ENCODE measurements around the gene KIN. TPM values are rescaled to one million over a fixed set of nuclear protein-coding genes. Genes with fewer than 3 reads are reported as not detected.
"Not testable (repeated sequence)": the region's sequence is repeated elsewhere in the genome, so short reads cannot be mapped to it uniquely, and the experiment has no call there.

Gene KIN
- total RNA-seq, 1 experiment from 2014 or later, result 8.4 TPM

DNA sequence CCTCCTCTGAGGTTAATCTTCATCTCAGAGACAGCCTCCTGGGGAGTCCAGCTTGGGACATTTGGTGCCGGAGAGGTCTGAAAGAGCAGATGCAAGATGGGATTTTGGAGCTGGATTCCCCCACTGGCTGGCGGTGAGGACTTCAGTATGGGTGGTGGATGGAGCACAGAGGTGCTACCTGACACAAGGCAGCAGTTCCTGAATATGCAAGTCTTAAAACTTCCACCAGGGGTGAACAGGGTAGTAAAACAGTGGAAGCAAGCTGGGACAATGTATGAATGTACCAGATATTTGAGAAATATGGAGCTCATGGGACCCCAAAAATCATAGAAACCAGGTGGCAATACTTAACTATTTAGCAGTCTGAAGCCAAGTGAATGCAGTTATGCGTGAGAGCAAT lies 25.7 kb upstream of the KIN start:
- Histone ChIP-seq H3K36me3 (ENCODE audit: control insufficient read depth, insufficient read depth, low read length) (no peaks in the 10 kb centered on the region; the same call in 1 of the 2 replicates), H3K27me3 (ENCODE audit: control insufficient read depth, insufficient read depth, low read length) (no peaks in the 10 kb centered on the region), H3K4me1 (ENCODE audit: control insufficient read depth, insufficient read depth, low read length) (no peaks in the 10 kb centered on the region), H3K27ac (ENCODE audit: low read length) (no peak overlapping the region), H3K4me3 (ENCODE audit: low read depth in 2 of 2, low read length in 2 of 2) (no peak overlapping the region), H3K9me3 (ENCODE audit: control insufficient read depth, insufficient read depth, low read depth, low read length) (no peaks in the 10 kb centered on the region)
- TF ChIP-seq, protein P1, sequence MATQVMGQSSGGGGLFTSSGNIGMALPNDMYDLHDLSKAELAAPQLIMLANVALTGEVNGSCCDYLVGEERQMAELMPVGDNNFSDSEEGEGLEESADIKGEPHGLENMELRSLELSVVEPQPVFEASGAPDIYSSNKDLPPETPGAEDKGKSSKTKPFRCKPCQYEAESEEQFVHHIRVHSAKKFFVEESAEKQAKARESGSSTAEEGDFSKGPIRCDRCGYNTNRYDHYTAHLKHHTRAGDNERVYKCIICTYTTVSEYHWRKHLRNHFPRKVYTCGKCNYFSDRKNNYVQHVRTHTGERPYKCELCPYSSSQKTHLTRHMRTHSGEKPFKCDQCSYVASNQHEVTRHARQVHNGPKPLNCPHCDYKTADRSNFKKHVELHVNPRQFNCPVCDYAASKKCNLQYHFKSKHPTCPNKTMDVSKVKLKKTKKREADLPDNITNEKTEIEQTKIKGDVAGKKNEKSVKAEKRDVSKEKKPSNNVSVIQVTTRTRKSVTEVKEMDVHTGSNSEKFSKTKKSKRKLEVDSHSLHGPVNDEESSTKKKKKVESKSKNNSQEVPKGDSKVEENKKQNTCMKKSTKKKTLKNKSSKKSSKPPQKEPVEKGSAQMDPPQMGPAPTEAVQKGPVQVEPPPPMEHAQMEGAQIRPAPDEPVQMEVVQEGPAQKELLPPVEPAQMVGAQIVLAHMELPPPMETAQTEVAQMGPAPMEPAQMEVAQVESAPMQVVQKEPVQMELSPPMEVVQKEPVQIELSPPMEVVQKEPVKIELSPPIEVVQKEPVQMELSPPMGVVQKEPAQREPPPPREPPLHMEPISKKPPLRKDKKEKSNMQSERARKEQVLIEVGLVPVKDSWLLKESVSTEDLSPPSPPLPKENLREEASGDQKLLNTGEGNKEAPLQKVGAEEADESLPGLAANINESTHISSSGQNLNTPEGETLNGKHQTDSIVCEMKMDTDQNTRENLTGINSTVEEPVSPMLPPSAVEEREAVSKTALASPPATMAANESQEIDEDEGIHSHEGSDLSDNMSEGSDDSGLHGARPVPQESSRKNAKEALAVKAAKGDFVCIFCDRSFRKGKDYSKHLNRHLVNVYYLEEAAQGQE (IDR thresholded peaks at IDR 0.05; ENCODE audit: insufficient read depth in 1 of 2, low read depth in 2 of 2, low read length in 1 of 2), result no peak
- TF ChIP-seq, protein P2, sequence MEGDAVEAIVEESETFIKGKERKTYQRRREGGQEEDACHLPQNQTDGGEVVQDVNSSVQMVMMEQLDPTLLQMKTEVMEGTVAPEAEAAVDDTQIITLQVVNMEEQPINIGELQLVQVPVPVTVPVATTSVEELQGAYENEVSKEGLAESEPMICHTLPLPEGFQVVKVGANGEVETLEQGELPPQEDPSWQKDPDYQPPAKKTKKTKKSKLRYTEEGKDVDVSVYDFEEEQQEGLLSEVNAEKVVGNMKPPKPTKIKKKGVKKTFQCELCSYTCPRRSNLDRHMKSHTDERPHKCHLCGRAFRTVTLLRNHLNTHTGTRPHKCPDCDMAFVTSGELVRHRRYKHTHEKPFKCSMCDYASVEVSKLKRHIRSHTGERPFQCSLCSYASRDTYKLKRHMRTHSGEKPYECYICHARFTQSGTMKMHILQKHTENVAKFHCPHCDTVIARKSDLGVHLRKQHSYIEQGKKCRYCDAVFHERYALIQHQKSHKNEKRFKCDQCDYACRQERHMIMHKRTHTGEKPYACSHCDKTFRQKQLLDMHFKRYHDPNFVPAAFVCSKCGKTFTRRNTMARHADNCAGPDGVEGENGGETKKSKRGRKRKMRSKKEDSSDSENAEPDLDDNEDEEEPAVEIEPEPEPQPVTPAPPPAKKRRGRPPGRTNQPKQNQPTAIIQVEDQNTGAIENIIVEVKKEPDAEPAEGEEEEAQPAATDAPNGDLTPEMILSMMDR (IDR thresholded peaks at IDR 0.05), result no peak
- no peak for TF ChIP-seq TCF7L2 (IDR thresholded peaks at IDR 0.05; ENCODE audit: low read depth, low read length)
- TF ChIP-seq POLR2AphosphoS5 (IDR thresholded peaks at IDR 0.05; ENCODE audit: low read depth, low read length), result no peak
- no peak for TF ChIP-seq SIN3A (IDR thresholded peaks at IDR 0.05; ENCODE audit: borderline replicate concordance, insufficient read depth, low read depth, low read length)
- no peak for ATAC-seq
- no TSS peak for BruUV-seq (replicated peaks)
- no peak for DNase-seq (ENCODE audit: low read depth, low spot score)
- ChIA-PET CTCF (no interaction called here), POLR2A (no interaction called here)
- intact Hi-C loops (cut with micrococcal nuclease; ENCODE audit: unreplicated experiment) (no loop called here), in situ Hi-C loops (cut with HindIII; ENCODE audit: low pct_unique_long_range_greater_than_20kb, low sequenced_read_pairs) (no loop called here)

DNA sequence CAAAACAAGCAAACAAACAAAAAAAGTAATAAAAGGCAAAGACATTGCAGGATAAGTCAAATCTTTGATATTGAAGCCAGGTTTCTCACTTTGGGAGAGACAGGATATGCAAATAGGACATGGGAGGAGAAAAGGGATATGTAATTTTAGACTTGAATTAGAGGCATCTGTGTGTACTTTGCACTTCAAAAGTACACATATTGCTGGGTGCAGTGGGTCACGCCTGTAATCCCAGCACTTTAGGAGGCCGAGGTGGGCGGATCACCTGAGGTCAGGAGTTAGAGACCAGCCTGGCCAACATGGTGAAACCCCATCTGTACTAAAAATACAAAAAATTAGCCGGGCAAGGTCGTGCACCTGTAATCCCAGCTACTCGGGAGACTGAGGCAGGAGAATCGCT lies 23.9 kb upstream of the KIN start:
- ATAC-seq; POLR2A ChIA-PET; H3K36me3 ChIP-seq (ENCODE audit: control insufficient read depth, insufficient read depth, low read length); H3K27me3 ChIP-seq (ENCODE audit: control insufficient read depth, insufficient read depth, low read length); H3K27ac ChIP-seq (ENCODE audit: low read length); H3K4me1 ChIP-seq (ENCODE audit: control insufficient read depth, insufficient read depth, low read length); DNase-seq (ENCODE audit: low read depth, low spot score); H3K9me3 ChIP-seq (ENCODE audit: control insufficient read depth, insufficient read depth, low read depth, low read length); intact Hi-C loops (cut with micrococcal nuclease; ENCODE audit: unreplicated experiment); BruUV-seq (replicated peaks); in situ Hi-C loops (cut with HindIII; ENCODE audit: low pct_unique_long_range_greater_than_20kb, low sequenced_read_pairs); CTCF ChIA-PET; H3K4me3 ChIP-seq (ENCODE audit: low read depth in 2 of 2, low read length in 2 of 2): not testable (repeated sequence)

DNA sequence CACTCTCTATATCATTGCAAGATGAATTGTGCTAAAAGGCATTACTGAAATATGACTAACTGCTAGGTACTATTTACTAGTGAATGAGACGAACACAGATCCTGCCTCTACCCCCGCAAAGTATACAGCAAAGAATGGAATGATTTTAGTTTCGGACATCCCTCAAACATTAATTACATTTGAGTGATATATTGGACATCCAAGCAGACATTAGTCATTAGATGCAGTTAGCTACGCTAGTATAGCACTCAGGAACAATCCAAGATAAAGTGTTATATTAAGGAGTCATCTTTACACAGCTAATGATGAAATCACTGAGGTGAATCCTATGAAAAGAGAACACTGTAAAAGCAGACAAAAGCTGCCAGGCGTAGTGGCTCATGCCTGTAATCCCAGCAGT lies 23.2 kb upstream of the KIN start:
- Histone ChIP-seq H3K27me3 (ENCODE audit: control insufficient read depth, insufficient read depth, low read length) (no peaks in the 10 kb centered on the region), H3K27ac (ENCODE audit: low read length) (no peak overlapping the region), H3K4me1 (ENCODE audit: control insufficient read depth, insufficient read depth, low read length) (no peaks in the 10 kb centered on the region), H3K9me3 (ENCODE audit: control insufficient read depth, insufficient read depth, low read depth, low read length) (no peaks in the 10 kb centered on the region), H3K4me3 (ENCODE audit: low read depth in 2 of 2, low read length in 2 of 2) (no peak overlapping the region), H3K36me3 (ENCODE audit: control insufficient read depth, insufficient read depth, low read length) (peaks cover 3% of the 10 kb centered on the region; the same call in 1 of the 2 replicates)
- ChIA-PET CTCF (no interaction called here), POLR2A (no interaction called here)
- TF ChIP-seq, protein P1 (IDR thresholded peaks at IDR 0.05; ENCODE audit: insufficient read depth in 1 of 2, low read depth in 2 of 2, low read length in 1 of 2), result no peak
- no peak for TF ChIP-seq TCF7L2 (IDR thresholded peaks at IDR 0.05; ENCODE audit: low read depth, low read length)
- TF ChIP-seq SIN3A (IDR thresholded peaks at IDR 0.05; ENCODE audit: borderline replicate concordance, insufficient read depth, low read depth, low read length), result no peak
- TF ChIP-seq, protein P2 (IDR thresholded peaks at IDR 0.05), result no peak
- no peak for TF ChIP-seq POLR2AphosphoS5 (IDR thresholded peaks at IDR 0.05; ENCODE audit: low read depth, low read length)
- intact Hi-C loops (cut with micrococcal nuclease; ENCODE audit: unreplicated experiment), result no loop called here
- in situ Hi-C loops (cut with HindIII; ENCODE audit: low pct_unique_long_range_greater_than_20kb, low sequenced_read_pairs), result no loop called here
- BruUV-seq (replicated peaks), result no TSS peak
- DNase-seq (ENCODE audit: low read depth, low spot score) (no peak), ATAC-seq (no peak; the same call in 1 of the 2 replicates)

Measured in Panc1 (cell line).